Esophagus squamous epithelium (tissue), 5 donors: Measurements from ENCODE around the gene AHRR. TPM values are rescaled to one million over a fixed set of nuclear protein-coding genes. Genes with fewer than 3 reads are reported as not detected.

Experiments used
- DNase-seq: peaks from one replicate; lab custom pipeline; 2025; lab: John Stamatoyannopoulos, UW
- H3K27ac ChIP-seq, 4 donors: fragments of 200-600 bp; sonication (generic); one replicate each; pipeline ENCODE4 v1.5.1; 2016 to 2019; ENCODE audit warnings: mild to moderate bottlenecking in 1 of 4
- H3K27me3 ChIP-seq, 4 donors: fragments of 200-600 bp; sonication (generic); 1 replicate in 3 of 4; 2 replicates in 1 of 4; pipeline versions ENCODE4 v1.5.1 to v1.6.0; 2017 to 2021; ENCODE audit warnings: antibody characterized with exemption in 1 of 4
- H3K36me3 ChIP-seq, 3 donors: fragments of 200-600 bp; sonication (generic); one replicate each; pipeline ENCODE4 v1.5.1; 2016 to 2019
- H3K4me1 ChIP-seq, 3 donors: fragments of 200-600 bp; sonication (generic); one replicate each; pipeline ENCODE4 v1.5.1; 2017 to 2019
- H3K4me3 ChIP-seq, 4 donors: fragments of 200-600 bp; sonication (generic); 1 replicate in 3 of 4; 2 replicates in 1 of 4; pipeline ENCODE4 v1.5.1; 2016 to 2019; ENCODE audit warnings: mild to moderate bottlenecking in 2 of 4, moderate library complexity in 1 of 4
- H3K9me3 ChIP-seq, 3 donors: fragments of 200-600 bp; sonication (generic); one replicate each; pipeline ENCODE4 v1.5.1; 2016 to 2019
- POLR2A ChIP-seq, 4 donors: fragments of 450-650 bp; IDR thresholded peaks; one replicate each; pipeline ENCODE4 v1.6.1; 2017; ENCODE audit warnings: antibody characterized with exemption in 4 of 4, mild to moderate bottlenecking in 4 of 4, moderate library complexity in 3 of 4
- WGBS, 2 donors: methylation state at CpG; one replicate each; pipeline ENCODE4 v1.1.5; 2018; 5-methylcytosine and 5-hydroxymethylcytosine counted together
- intact Hi-C: fragments of 100-400 bp; cut with DNase I; formaldehyde crosslinking; loops from one replicate; pipeline ENCODE4 v1.15.0; 2022
- total RNA-seq, 4 donors: library from RNA; depleted of rRNA; stranded (reverse); fragments of >200 nt; gene quantifications; one replicate each; pipeline ENCODE4 v1.1.0, GENCODE V29; 2016
- TF ChIP-seq, protein P1 (sequence below), 6 experiments: fragments of 450-650 bp in 4 of 6; fragments of 200-600 bp in 2 of 6; sonication (generic) in 2 of 6; IDR thresholded peaks; one replicate each; pipeline ENCODE4 v1.5.1; 2016 to 2019; ENCODE audit warnings: antibody characterized with exemption in 6 of 6, mild to moderate bottlenecking in 4 of 6, moderate library complexity in 4 of 6
- donor health status: DM: yes; HTN: yes; CAD: no.

The AHRR gene
- total RNA-seq, 4 donors from 2014 or later: 0.66 to 1.5 (median 1.1) TPM

DNA sequence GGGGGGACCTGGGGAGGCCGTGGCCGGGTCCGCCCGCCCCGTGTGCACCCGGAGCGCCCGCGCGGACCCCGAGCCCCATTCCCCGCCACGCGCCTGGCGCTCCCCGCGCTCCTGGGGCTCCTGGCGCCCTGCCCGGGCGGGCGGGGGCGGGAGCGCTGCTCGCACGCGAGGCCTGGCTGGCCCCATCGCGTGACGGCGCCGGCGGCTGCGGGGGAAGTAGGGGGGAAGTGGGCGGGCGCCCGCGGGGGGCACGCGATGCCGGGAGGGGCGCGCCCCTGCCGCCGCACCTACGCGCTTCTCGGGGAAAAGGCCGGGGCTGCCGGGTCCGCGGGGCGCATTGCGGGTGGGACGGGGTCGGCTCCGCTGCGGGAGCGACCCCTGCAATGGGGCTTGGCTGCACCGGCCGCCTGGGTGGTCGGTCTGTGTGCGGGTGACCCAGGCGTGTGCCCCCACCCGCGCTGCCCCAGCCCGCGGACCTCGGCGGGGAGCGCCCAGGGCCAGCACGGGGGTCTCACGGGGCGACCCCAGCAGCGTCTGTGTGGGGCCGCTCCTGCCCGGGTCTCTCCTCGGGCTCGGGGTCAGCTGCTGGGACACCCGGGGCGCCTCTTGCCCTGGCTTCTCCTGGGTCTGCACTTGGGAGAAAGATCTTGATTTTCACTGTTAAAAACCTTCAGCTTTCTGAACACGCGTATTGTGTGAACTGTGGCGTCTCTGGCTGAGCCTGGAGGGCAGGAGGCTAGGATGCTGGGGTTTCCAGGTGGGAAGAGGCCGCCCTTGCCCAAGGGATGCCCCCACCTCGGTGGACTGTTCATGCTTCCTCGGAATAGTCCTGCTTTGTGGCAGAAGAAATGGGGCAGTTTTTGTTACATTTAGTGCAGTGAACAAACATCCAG is 52.4 kb downstream of the AHRR start:
- Histone ChIP-seq H3K4me1 (peaks cover 7 to 42% (median 8%) of the 10 kb centered on the region in 3 donors), H3K27me3 (peaks cover 0 to 52% (median 0%) of the 10 kb centered on the region in 4 donors), H3K9me3 (no peaks in the 10 kb centered on the region), H3K36me3 (no peaks in the 10 kb centered on the region), H3K4me3 (peak overlapping the region; percentile 22 to 67 (median 42)), H3K27ac (peak overlapping the region; percentile 42 to 75 (median 60))
- intact Hi-C loops: no loop called here
- DNase-seq: no peak
- 8 to 20% methylated on average over 2 to 9 of the region's 86 CpGs for WGBS, 2 donors
- TF ChIP-seq POLR2A (IDR thresholded peaks at IDR 0.05): no peak
- TF ChIP-seq, protein P1, sequence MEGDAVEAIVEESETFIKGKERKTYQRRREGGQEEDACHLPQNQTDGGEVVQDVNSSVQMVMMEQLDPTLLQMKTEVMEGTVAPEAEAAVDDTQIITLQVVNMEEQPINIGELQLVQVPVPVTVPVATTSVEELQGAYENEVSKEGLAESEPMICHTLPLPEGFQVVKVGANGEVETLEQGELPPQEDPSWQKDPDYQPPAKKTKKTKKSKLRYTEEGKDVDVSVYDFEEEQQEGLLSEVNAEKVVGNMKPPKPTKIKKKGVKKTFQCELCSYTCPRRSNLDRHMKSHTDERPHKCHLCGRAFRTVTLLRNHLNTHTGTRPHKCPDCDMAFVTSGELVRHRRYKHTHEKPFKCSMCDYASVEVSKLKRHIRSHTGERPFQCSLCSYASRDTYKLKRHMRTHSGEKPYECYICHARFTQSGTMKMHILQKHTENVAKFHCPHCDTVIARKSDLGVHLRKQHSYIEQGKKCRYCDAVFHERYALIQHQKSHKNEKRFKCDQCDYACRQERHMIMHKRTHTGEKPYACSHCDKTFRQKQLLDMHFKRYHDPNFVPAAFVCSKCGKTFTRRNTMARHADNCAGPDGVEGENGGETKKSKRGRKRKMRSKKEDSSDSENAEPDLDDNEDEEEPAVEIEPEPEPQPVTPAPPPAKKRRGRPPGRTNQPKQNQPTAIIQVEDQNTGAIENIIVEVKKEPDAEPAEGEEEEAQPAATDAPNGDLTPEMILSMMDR (IDR thresholded peaks at IDR 0.05): no peak

DNA sequence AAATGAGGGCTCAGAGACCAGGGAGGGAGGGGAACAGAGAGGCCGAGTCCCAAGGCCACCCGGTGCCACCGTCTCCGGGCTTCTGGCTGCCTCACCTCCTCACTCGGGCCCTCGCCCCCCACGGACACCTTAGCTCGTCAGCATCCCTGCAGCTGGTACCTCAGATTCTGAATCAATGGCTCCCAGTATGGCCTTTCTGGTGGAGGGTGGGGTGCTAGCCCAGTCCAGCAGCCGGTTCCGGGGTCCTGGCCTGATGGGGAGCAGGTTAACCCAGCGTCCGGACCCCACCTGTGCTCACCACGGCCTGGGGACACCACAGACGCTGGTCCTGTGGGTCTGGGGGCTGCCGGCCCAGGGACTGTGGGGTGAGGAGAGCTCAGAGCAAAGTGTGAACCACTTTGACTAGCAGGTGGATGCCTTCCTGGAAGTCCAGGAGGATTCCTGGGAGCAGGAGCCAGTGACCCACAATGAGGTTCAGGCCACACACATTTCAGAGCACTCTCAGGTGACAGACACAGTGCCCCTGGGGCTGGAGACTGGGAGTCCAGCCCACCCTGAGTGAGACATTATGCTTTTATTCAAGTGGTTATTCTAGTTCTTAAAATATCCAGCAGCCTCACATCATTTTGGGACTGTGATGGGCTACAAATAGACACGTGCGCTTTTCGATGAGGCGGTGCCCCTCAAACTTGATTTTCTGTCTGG is 53.3 kb downstream of the AHRR start:
- Histone ChIP-seq H3K4me1 (peaks cover 4 to 34% (median 7%) of the 10 kb centered on the region in 3 donors), H3K27ac (peak overlapping the region in 1 of 4 donors; percentile 40), H3K9me3 (no peaks in the 10 kb centered on the region), H3K36me3 (no peaks in the 10 kb centered on the region), H3K4me3 (no peak overlapping the region), H3K27me3 (peaks cover 0 to 47% (median 0%) of the 10 kb centered on the region in 4 donors)
- no peak for TF ChIP-seq POLR2A (IDR thresholded peaks at IDR 0.05)
- TF ChIP-seq, protein P1 (IDR thresholded peaks at IDR 0.05): no peak
- WGBS, 2 donors: 78 to 80% methylated on average over 2 to 11 of the region's 19 CpGs
- intact Hi-C loops: no loop called here
- no peak for DNase-seq

DNA sequence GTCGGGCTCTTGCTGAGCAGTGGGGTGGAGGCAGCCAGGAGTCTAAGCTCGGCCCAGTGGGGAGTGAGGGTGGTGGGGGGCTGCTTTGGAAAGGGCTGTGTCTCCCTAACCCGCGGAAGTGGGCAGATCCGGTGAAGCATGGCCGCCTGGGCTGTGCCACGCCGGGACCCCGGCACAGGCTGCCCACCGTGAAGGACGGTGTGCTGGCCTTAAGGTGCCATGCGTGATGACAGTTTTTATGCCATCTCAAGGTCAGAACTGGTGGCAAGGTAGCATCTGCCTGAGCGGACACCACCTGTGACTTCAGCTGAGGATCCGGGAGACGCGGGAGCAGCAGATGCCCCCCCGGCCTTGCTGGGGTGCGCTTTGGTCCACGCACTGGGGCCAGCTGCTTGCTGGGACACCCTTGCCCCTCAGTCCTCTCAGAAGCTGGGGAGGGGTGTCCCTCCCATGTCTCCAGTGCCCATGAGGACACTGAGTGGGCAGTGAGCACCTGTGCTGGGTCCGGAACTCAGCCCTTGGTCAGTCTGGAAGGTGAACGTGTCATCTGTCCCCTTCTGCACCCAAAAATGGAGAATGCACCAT is 53.9 kb downstream of the AHRR start:
- peaks cover 0 to 47% (median 0%) of the 10 kb centered on the region in 4 donors for H3K27me3 ChIP-seq
- peaks cover 4 to 34% (median 7%) of the 10 kb centered on the region in 3 donors for H3K4me1 ChIP-seq
- no peak overlapping the region for H3K4me3 ChIP-seq
- no peak for DNase-seq
- TF ChIP-seq, protein P1 (IDR thresholded peaks at IDR 0.05): no peak
- no peak for TF ChIP-seq POLR2A (IDR thresholded peaks at IDR 0.05)
- intact Hi-C loops: no loop called here
- H3K9me3 ChIP-seq: no peaks in the 10 kb centered on the region
- WGBS, 2 donors: 93 to 100% methylated on average over 3 to 5 of the region's 21 CpGs
- no peak overlapping the region for H3K27ac ChIP-seq
- no peaks in the 10 kb centered on the region for H3K36me3 ChIP-seq

DNA sequence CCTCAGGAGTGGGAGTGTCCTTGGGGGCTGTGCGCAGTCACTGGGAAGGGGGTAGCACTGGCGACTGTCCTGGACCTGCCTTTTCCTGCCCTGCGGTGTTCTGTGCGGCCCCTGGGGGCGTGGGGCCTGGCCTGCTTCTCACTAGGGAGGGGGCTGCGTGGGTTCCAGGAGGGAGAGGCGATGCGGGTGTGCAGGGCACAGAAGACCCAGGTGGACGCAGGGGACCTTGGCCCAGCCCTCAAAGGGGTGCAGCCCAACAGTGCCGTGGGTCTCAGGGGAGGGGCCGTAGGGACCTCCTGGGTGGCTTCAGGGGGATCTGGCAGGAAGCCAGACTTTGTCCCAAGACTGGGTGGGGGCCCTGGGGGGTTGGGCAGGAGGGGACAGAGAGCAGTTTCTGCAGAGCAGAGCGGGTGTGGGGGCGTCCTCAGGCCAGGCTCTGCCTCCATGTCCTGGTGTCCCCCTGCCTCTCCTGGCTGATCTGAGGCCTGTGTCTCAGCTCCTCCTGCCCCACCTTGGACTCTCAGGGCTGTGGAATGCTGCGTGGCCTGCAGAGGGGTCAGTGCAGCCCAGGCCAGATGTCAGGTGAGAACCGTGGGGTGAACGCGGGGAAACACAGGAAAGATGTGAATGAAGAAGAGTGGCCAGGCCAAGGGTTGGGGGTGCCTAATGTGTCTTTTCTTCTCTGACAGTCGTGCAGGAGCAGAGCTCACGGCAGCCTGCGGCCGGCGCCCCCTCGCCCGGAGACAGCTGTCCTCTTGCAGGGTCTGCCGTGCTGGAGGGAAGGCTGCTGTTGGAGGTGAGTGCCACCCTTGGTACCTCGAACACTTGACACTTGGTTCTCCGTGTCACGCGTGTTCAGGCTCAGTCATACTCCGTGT is 54.6 kb downstream of the AHRR start:
- Histone ChIP-seq H3K27ac (no peak overlapping the region), H3K27me3 (peaks cover 0 to 47% (median 0%) of the 10 kb centered on the region in 4 donors), H3K9me3 (no peaks in the 10 kb centered on the region), H3K36me3 (no peaks in the 10 kb centered on the region), H3K4me3 (no peak overlapping the region), H3K4me1 (peaks cover 4 to 34% (median 7%) of the 10 kb centered on the region in 3 donors)
- DNase-seq: no peak
- TF ChIP-seq, protein P1 (IDR thresholded peaks at IDR 0.05): no peak
- TF ChIP-seq POLR2A (IDR thresholded peaks at IDR 0.05): no peak
- intact Hi-C loops: no loop called here
- WGBS, 2 donors: 87 to 88% methylated on average over 10 to 11 of the region's 30 CpGs
